K562 (cell line): ENCODE results near the gene MYOM3. TPM values are rescaled to one million over a fixed set of nuclear protein-coding genes. Genes with fewer than 3 reads are reported as not detected.
A peak's percentile ranks its signal among the peaks of the same experiment; 100 is the strongest.

ENCODE experiments used
- ATAC-seq: fragments of 200-7000 bp; cut with Tn5 transposase; 3 replicates; pipeline ENCODE4 v1.9.1; 2020; ENCODE audit warnings: moderate library complexity
- BruUV-seq: library from RNA; stranded (reverse); fragments of 400-500 nt; replicated peaks from 2 replicates; lab custom pipeline; 2021; lab: Mats Ljungman, UMichigan
- CTCF ChIA-PET: fragments of 300-600 bp; formaldehyde crosslinking; extraction: SDS; loops from one replicate; lab custom pipeline; 2021; ENCODE audit warnings: low intra/inter-chr PET ratio; lab: Yijun Ruan, JAX
- POLR2A ChIA-PET: fragments of 300-600, 350-650 bp; sonication (Branson Sonifier 250); formaldehyde crosslinking; extraction: SDS; loops from one replicate; lab custom pipeline; 2021; ENCODE audit warnings: antibody characterized with exemption, inconsistent platforms; lab: Yijun Ruan, JAX
- DNase-seq, 4 experiments: peaks; one replicate each; pipeline versions ENCODE4 v3.0.0 to v3.0.0-alpha.2; 2011 to 2018; ENCODE audit warnings: low spot score in 3 of 4, mixed read lengths in 3 of 4; ENCODE audit errors: extremely low read depth in 1 of 4
- FAIRE-seq: peaks from 2 replicates; lab custom pipeline; 2011; peaks lifted over from hg19 to GRCh38; lab: Jason Lieb, UNC
- H2AFZ ChIP-seq: 2 replicates; pipeline ENCODE4 v1.6.0; 2011; ENCODE audit warnings: low read depth, low read length, control low read depth, inconsistent platforms
- H3K27ac ChIP-seq: fragments of 200-600 bp; 3 replicates; pipeline ENCODE4 v1.8.0; 2011; ENCODE audit warnings: low read depth, mild to moderate bottlenecking, control low read depth, inconsistent platforms, low read length, moderate library complexity, mixed read lengths; ENCODE audit errors: extremely low read depth
- H3K27me3 ChIP-seq, 2 experiments: fragments of 300-600 bp in 1 of 2; 2 replicates in 1 of 2; 3 replicates in 1 of 2; pipeline versions ENCODE4 v1.6.0 to v1.8.0; 2011; ENCODE audit warnings: inconsistent platforms in 2 of 2, low read length in 2 of 2, mild to moderate bottlenecking in 1 of 2, mixed read lengths in 1 of 2, moderate library complexity in 1 of 2; ENCODE audit not compliant: control insufficient read depth in 2 of 2, insufficient read depth in 2 of 2
- H3K36me3 ChIP-seq: fragments of 300-600 bp; 3 replicates; pipeline ENCODE4 v1.8.0; 2011; ENCODE audit warnings: mild to moderate bottlenecking, low read length, inconsistent platforms; ENCODE audit not compliant: control insufficient read depth, insufficient read depth
- H3K4me1 ChIP-seq, 2 experiments: fragments of 200-600 bp in 1 of 2; replicated peaks in 1 of 2; 2 replicates in 1 of 2; 3 replicates in 1 of 2; pipeline versions ENCODE4 v1.5.1 to v1.8.0; 2011; ENCODE audit warnings: inconsistent platforms in 2 of 2, low read length in 2 of 2, mild to moderate bottlenecking in 1 of 2, mixed read lengths in 1 of 2, moderate library complexity in 1 of 2; ENCODE audit not compliant: control insufficient read depth in 2 of 2, insufficient read depth in 2 of 2
- H3K4me2 ChIP-seq: 2 replicates; pipeline ENCODE4 v1.6.1; 2011; ENCODE audit warnings: low read length, control low read depth, inconsistent platforms, mixed read lengths; ENCODE audit not compliant: insufficient read depth
- H3K4me3 ChIP-seq: fragments of 200-600 bp; sonication (generic), shearing (Covaris generic); 2 replicates; pipeline ENCODE4 v1.5.1; 2016; ENCODE audit warnings: control low read depth, inconsistent platforms
- H3K79me2 ChIP-seq: fragments of 200-600 bp; 3 replicates; pipeline ENCODE4 v1.8.0; 2011; ENCODE audit warnings: low read length, inconsistent platforms; ENCODE audit not compliant: control insufficient read depth, insufficient read depth
- H3K9ac ChIP-seq, 2 experiments: 2 replicates each; pipeline versions ENCODE4 v1.6.0 to v1.6.1; 2011; ENCODE audit warnings: low read depth in 2 of 2, low read length in 2 of 2, control low read depth in 1 of 2, inconsistent platforms in 1 of 2, mild to moderate bottlenecking in 1 of 2, mixed read lengths in 1 of 2; ENCODE audit not compliant: insufficient read depth in 1 of 2
- H3K9me1 ChIP-seq: one replicate; pipeline ENCODE4 v1.6.0; 2011; ENCODE audit warnings: inconsistent platforms, mild to moderate bottlenecking, low read length, moderate library complexity; ENCODE audit not compliant: control insufficient read depth, insufficient read depth
- H3K9me3 ChIP-seq: replicated peaks from 2 replicates; pipeline ENCODE4 v1.5.1; 2011; ENCODE audit warnings: low read depth, low read length, inconsistent platforms; ENCODE audit not compliant: control insufficient read depth, insufficient read depth
- H4K20me1 ChIP-seq: replicated peaks from 2 replicates; pipeline ENCODE4 v1.6.1; 2011; ENCODE audit warnings: low read length, inconsistent platforms, mixed read lengths; ENCODE audit not compliant: control insufficient read depth, insufficient read depth
- NFIC ChIP-seq: fragments of 450-650 bp; IDR thresholded peaks from 2 replicates; pipeline ENCODE4 v1.6.1; 2017; ENCODE audit warnings: mild to moderate bottlenecking, inconsistent platforms
- RAD51 ChIP-seq: fragments of 450-650 bp; IDR thresholded peaks from 2 replicates; pipeline ENCODE4 v1.7.1; 2016; ENCODE audit warnings: low read depth, mild to moderate bottlenecking, borderline replicate concordance
- REST ChIP-seq, 2 experiments: fragments of 450-650 bp; formaldehyde crosslinking in 1 of 2; IDR thresholded peaks; 2 replicates each; pipeline versions ENCODE4 v1.4.0 to v1.6.1; 2014 to 2020; ENCODE audit warnings: mild to moderate bottlenecking in 2 of 2, borderline replicate concordance in 1 of 2, low read depth in 1 of 2
- SUPT5H ChIP-seq: fragments of 450-650 bp; IDR thresholded peaks from 2 replicates; pipeline ENCODE4 v1.6.1; 2016
- WGBS: fragments of 100-300 bp; shearing (Covaris generic); methylation state at CpG from one replicate; pipeline ENCODE4 v1.1.6; 2016; ENCODE audit warnings: low coverage, mixed read lengths; ENCODE audit not compliant: insufficient coverage; ENCODE audit errors: missing lambda C conversion rate; 5-methylcytosine and 5-hydroxymethylcytosine counted together
- in situ Hi-C: fragments of 300-500 bp; cut with MboI; formaldehyde crosslinking; loops from 4 replicates; pipeline ENCODE4 v1.15.0; 2018; ENCODE audit warnings: inconsistent platforms, mixed read lengths
- intact Hi-C: fragments of 100-400 bp; cut with micrococcal nuclease; formaldehyde crosslinking; loops from 2 replicates; pipeline ENCODE4 v1.14.2; 2022
- polyA plus RNA-seq, 8 experiments: library from polyadenylated mRNA; depleted of rRNA in 4 of 8; stranded (reverse) in 5 of 8; unstranded in 3 of 8; fragments of >200 nt; fragmentation: Nextera tagmentation in 2 of 8; fragmentation: Illumina TruSeq in 1 of 8; extraction: Ambion mirVana in 2 of 8; extraction: Trizol in 1 of 8; gene quantifications; 2 replicates each; pipeline versions ENCODE4 v1.2.1 to v1.2.3, GENCODE V29; 2011 to 2014; ENCODE audit warnings: inconsistent platforms in 1 of 8, missing spikeins in 1 of 8
- total RNA-seq, 7 experiments: library from RNA; depleted of rRNA in 6 of 7; stranded (reverse); fragments of >200 nt in 6 of 7; fragmentation: Illumina TruSeq in 2 of 7; extraction: Trizol in 2 of 7; gene quantifications; 2 replicates each; pipeline versions ENCODE4 v1.2.1 to v1.2.3, GENCODE V29; 2011 to 2021; ENCODE audit warnings: low replicate concordance in 1 of 7
- TF ChIP-seq, protein P1 (sequence below): fragments of 250-450 bp; sonication (Bioruptor Pico); IDR thresholded peaks from 2 replicates; pipeline ENCODE4 v1.9.0; 2021; ENCODE audit warnings: mild to moderate bottlenecking

MYOM3 gene
- total and polyA plus RNA-seq, 9 of the 15 experiments (the other 6 are each of a cell fraction or from before 2014, with no cell fraction given): 0.01 TPM; not detected in 8

- in situ Hi-C loops: no loop called here
- TF ChIP-seq RAD51 (no peak), NFIC (0 out of 2 replicates have a peak, but pooled peaks have one; percentile 5)
- TF ChIP-seq, protein P1, sequence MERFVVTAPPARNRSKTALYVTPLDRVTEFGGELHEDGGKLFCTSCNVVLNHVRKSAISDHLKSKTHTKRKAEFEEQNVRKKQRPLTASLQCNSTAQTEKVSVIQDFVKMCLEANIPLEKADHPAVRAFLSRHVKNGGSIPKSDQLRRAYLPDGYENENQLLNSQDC (CRISPR knock-in tag): no peak
- Histone ChIP-seq H4K20me1 (no peaks in the 10 kb centered on the region), H3K4me2 (no peak overlapping the region), H2AFZ (no peak overlapping the region), H3K36me3 (no peaks in the 10 kb centered on the region), H3K4me3 (no peak overlapping the region), H3K79me2 (no peaks in the 10 kb centered on the region), H3K27me3 (peaks cover 14 to 19% of the 10 kb centered on the region in 2 experiments; a peak in 4 of 5 replicates), H3K27ac (no peak overlapping the region), H3K4me1 (no peaks in the 10 kb centered on the region), H3K9ac (no peak overlapping the region), H3K9me1 (no peaks in the 10 kb centered on the region), H3K9me3 (no peaks in the 10 kb centered on the region)
- intact Hi-C loops: no loop called here
- no TSS peak for BruUV-seq
- ATAC-seq: no peak
- CTCF ChIA-PET: interaction anchor here (0.7 kb wide), 1 partner anchor 830 kb away, joined by 3 read pairs; no protein-coding TSS in a partner anchor
- 0% methylated on average over 3 of the region's 3 CpGs for WGBS
- POLR2A ChIA-PET: no interaction called here
- DNase-seq: no peak
- FAIRE-seq: no peak
Measured at GRCh38 chr1:24130385-24130784, 18.4 kb upstream of the MYOM3 start.

DNA sequence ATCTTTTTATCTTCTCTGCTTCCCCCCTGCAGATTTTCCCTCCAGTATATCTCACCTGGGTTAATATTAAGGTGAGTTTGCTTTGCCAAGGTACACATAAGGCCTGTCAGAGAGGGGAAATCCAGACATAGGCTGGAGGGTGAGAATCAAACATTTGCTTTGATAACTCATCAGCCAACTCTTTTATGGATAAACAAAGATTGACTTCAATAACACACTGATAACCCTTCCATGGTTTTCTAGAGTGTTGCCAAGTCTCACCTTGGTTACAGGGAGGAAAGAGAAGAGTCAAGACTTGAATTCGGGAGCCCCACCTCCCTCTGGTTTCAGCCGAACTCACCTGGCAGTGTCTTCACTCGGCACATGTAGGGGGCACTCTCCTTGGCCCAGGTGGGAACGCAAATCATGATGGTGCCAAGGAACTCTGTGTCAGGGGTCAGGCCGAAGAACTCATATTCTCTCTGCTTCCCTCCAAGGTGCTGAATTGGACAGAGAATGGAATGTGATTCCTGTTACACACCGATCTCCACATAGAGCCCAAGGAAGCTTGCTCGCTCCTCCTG, 15.9 kb upstream of the MYOM3 start:
- H3K36me3 ChIP-seq: no peaks in the 10 kb centered on the region
- no peaks in the 10 kb centered on the region for H3K9me1 ChIP-seq
- intact Hi-C loops: no loop called here
- FAIRE-seq (no peak), ATAC-seq (no peak), DNase-seq (no peak)
- no peak for TF ChIP-seq SUPT5H
- TF ChIP-seq REST (IDR thresholded peaks at IDR 0.05; ENCODE audit: borderline replicate concordance): peak; percentile 29; the same call in 1 of the 2 replicates
- TF ChIP-seq REST (CRISPR knock-in tag; IDR thresholded peaks at IDR 0.05; ENCODE audit: low read depth): no peak
- WGBS: 4% methylated on average over 7 of the region's 7 CpGs
- no peak overlapping the region for H3K4me2 ChIP-seq
- H3K9ac ChIP-seq: no peak overlapping the region
- H3K9me3 ChIP-seq: no peaks in the 10 kb centered on the region
- peaks cover 3% of the 10 kb centered on the region; the same call in 1 of the 2 replicates for H4K20me1 ChIP-seq
- H3K27ac ChIP-seq: no peak overlapping the region
- H3K27me3 ChIP-seq: peaks cover 6 to 21% of the 10 kb centered on the region in 2 experiments; a peak in 4 of 5 replicates
- ChIA-PET CTCF (no interaction called here), POLR2A (no interaction called here)
- no peaks in the 10 kb centered on the region for H3K79me2 ChIP-seq
- in situ Hi-C loops: no loop called here
- no peak overlapping the region for H3K4me3 ChIP-seq
- no peaks in the 10 kb centered on the region for H3K4me1 ChIP-seq
- H2AFZ ChIP-seq: no peak overlapping the region
- BruUV-seq: no TSS peak
